DND-41 (cell line): ENCODE data around the gene IGSF23.
"Not testable (repeated sequence)": the region's sequence is repeated elsewhere in the genome, so short reads cannot be mapped to it uniquely, and the experiment has no call there.

Experiments
- ATAC-seq: fragments of 200-7000 bp; cut with Tn5 transposase; 3 replicates; pipeline ENCODE4 v1.9.1; 2021; ENCODE audit warnings: low read depth; ENCODE audit not compliant: insufficient read depth
- DNase-seq: peaks from one replicate; pipeline ENCODE4 v3.0.0-alpha.2; 2020
- H2AFZ ChIP-seq: 2 replicates; pipeline ENCODE4 v1.6.0; 2012; ENCODE audit warnings: low read depth, low read length
- H3K27ac ChIP-seq: 2 replicates; pipeline ENCODE4 v1.5.1; 2012; ENCODE audit warnings: low read length, inconsistent platforms
- H3K27me3 ChIP-seq: fragments of 200-600 bp; sonication (generic); 2 replicates; pipeline ENCODE4 v1.6.0; 2012; ENCODE audit warnings: low read length, mild to moderate bottlenecking, inconsistent platforms; ENCODE audit not compliant: insufficient read depth, poor library complexity
- H3K36me3 ChIP-seq: 2 replicates; pipeline ENCODE4 v1.5.1; 2012; ENCODE audit warnings: low read length, inconsistent platforms; ENCODE audit not compliant: insufficient read depth
- H3K4me1 ChIP-seq: 2 replicates; pipeline ENCODE4 v1.5.1; 2012; ENCODE audit warnings: mild to moderate bottlenecking, low read length; ENCODE audit not compliant: insufficient read depth
- H3K4me2 ChIP-seq: 2 replicates; pipeline ENCODE4 v1.6.0; 2012; ENCODE audit warnings: mild to moderate bottlenecking, moderate library complexity, low read length, inconsistent platforms; ENCODE audit not compliant: insufficient read depth
- H3K4me3 ChIP-seq, 2 experiments: fragments of 200-600 bp in 1 of 2; shearing (Covaris generic) in 1 of 2; 2 replicates each; pipeline ENCODE4 v1.5.1; 2012 to 2016; ENCODE audit warnings: inconsistent platforms in 2 of 2, low read length in 2 of 2, mild to moderate bottlenecking in 2 of 2, low read depth in 1 of 2, moderate library complexity in 1 of 2
- H3K79me2 ChIP-seq: 2 replicates; pipeline ENCODE4 v1.6.0; 2012; ENCODE audit warnings: low read length, inconsistent platforms; ENCODE audit not compliant: insufficient read depth
- H3K9ac ChIP-seq: 2 replicates; pipeline ENCODE4 v1.6.0; 2012; ENCODE audit warnings: low read depth, mild to moderate bottlenecking, inconsistent platforms, low read length, moderate library complexity
- H3K9me3 ChIP-seq: 2 replicates; pipeline ENCODE4 v1.5.1; 2012; ENCODE audit warnings: low read length, moderate library complexity, mild to moderate bottlenecking, inconsistent platforms; ENCODE audit not compliant: insufficient read depth, severe bottlenecking
- H4K20me1 ChIP-seq: 2 replicates; pipeline ENCODE4 v1.6.0; 2012; ENCODE audit warnings: low read length; ENCODE audit not compliant: insufficient read depth
- EZH2 ChIP-seq: IDR thresholded peaks from 3 replicates; pipeline ENCODE4 v1.6.1; 2012; ENCODE audit warnings: borderline replicate concordance, low read depth, mild to moderate bottlenecking, moderate library complexity, low read length, inconsistent platforms; ENCODE audit not compliant: severe bottlenecking
- TF ChIP-seq, protein P1 (sequence below): IDR thresholded peaks from 2 replicates; pipeline ENCODE4 v1.5.1; 2012; ENCODE audit warnings: borderline replicate concordance, low read length, moderate library complexity, mild to moderate bottlenecking; ENCODE audit not compliant: poor library complexity, severe bottlenecking; ENCODE audit errors: extremely low read depth

The IGSF23 gene

DNA sequence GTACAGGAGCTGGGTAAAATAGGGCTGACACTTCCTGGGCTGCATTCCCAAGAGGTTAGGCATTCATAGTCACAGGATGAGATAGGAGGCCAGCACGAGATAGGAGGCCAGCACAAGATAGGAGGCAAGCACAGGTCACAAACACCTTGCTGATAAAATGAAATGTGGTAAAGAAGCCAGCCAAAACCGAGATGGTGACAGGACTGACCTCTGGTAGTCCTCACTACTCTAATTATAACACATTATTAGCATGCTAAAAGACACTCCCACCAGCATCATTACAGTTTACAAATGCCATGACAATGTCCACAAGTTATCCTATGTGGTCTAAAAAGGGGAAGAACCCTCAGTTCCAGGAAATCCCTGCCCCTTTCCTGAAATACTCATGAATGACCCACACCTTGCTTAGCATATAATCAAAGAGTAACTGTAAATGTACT is 20.9 kb upstream of the IGSF23 start:
- H3K27me3 ChIP-seq, result no peaks in the 10 kb centered on the region
- no peak overlapping the region for H3K4me2 ChIP-seq
- no peaks in the 10 kb centered on the region for H3K9me3 ChIP-seq
- no peak overlapping the region for H2AFZ ChIP-seq
- no peak overlapping the region for H3K9ac ChIP-seq
- H3K36me3 ChIP-seq, result no peaks in the 10 kb centered on the region
- ATAC-seq (no peak), DNase-seq (no peak)
- H3K4me3 ChIP-seq, result no peak overlapping the region
- H3K27ac ChIP-seq, result no peak overlapping the region
- H3K79me2 ChIP-seq, result no peaks in the 10 kb centered on the region
- no peaks in the 10 kb centered on the region for H3K4me1 ChIP-seq
- H4K20me1 ChIP-seq, result no peaks in the 10 kb centered on the region
- TF ChIP-seq EZH2, result no peak
- TF ChIP-seq, protein P1, sequence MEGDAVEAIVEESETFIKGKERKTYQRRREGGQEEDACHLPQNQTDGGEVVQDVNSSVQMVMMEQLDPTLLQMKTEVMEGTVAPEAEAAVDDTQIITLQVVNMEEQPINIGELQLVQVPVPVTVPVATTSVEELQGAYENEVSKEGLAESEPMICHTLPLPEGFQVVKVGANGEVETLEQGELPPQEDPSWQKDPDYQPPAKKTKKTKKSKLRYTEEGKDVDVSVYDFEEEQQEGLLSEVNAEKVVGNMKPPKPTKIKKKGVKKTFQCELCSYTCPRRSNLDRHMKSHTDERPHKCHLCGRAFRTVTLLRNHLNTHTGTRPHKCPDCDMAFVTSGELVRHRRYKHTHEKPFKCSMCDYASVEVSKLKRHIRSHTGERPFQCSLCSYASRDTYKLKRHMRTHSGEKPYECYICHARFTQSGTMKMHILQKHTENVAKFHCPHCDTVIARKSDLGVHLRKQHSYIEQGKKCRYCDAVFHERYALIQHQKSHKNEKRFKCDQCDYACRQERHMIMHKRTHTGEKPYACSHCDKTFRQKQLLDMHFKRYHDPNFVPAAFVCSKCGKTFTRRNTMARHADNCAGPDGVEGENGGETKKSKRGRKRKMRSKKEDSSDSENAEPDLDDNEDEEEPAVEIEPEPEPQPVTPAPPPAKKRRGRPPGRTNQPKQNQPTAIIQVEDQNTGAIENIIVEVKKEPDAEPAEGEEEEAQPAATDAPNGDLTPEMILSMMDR, result no peak

DNA sequence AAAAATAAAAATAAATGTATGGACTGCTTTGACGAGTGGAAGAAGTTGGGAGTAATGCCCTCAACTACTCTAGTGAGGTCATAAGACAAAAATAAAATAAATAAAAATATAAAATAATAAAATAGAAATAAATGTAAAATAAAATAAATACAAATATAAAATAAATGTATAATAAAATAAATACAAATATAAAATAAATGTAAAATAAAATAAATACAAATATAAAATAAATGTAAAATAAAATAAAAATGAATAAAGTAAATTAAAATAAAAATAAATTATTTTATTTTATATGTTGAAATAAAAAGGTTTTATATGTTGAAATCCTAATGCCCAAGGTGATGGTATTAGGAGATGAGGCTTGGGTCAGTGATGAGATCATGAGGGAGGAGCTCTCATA is 20.1 kb upstream of the IGSF23 start:
- H3K4me1 ChIP-seq, result no peaks in the 10 kb centered on the region
- no peak overlapping the region for H2AFZ ChIP-seq
- H3K4me2 ChIP-seq, result no peak overlapping the region
- TF ChIP-seq EZH2, result no peak
- TF ChIP-seq, protein P1, result no peak
- no peak overlapping the region for H3K27ac ChIP-seq
- H3K27me3 ChIP-seq, result no peaks in the 10 kb centered on the region
- ATAC-seq (no peak), DNase-seq (no peak)
- H3K36me3 ChIP-seq, result no peaks in the 10 kb centered on the region
- no peak overlapping the region for H3K9ac ChIP-seq
- no peaks in the 10 kb centered on the region for H3K9me3 ChIP-seq
- H3K4me3 ChIP-seq, result no peak overlapping the region
- H4K20me1 ChIP-seq, result no peaks in the 10 kb centered on the region
- H3K79me2 ChIP-seq, result no peaks in the 10 kb centered on the region

DNA sequence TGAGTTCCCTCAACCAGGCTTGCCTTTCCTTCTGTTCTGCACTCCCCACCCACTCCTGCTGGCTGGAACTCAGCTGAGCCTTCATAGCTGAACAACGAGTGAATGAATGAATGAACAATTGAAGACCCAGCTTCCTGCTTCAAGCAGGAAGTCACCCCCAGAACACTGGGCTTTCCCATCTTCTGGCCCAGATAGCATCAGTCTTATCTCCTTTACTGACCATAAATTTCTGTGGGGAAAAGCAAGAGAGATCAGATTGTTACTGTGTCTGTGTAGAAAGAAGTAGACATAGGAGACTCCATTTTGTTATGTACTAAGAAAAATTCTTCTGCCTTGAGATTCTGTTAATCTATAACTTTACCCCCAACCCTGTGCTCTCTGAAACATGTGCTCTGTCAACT is 19.5 kb upstream of the IGSF23 start:
- not testable (repeated sequence) for H3K4me2 ChIP-seq, H4K20me1 ChIP-seq, H3K9me3 ChIP-seq, H3K4me3 ChIP-seq, DNase-seq, H3K79me2 ChIP-seq, H3K27ac ChIP-seq, H3K9ac ChIP-seq, ATAC-seq, H3K36me3 ChIP-seq, H3K27me3 ChIP-seq, H2AFZ ChIP-seq, H3K4me1 ChIP-seq

DNA sequence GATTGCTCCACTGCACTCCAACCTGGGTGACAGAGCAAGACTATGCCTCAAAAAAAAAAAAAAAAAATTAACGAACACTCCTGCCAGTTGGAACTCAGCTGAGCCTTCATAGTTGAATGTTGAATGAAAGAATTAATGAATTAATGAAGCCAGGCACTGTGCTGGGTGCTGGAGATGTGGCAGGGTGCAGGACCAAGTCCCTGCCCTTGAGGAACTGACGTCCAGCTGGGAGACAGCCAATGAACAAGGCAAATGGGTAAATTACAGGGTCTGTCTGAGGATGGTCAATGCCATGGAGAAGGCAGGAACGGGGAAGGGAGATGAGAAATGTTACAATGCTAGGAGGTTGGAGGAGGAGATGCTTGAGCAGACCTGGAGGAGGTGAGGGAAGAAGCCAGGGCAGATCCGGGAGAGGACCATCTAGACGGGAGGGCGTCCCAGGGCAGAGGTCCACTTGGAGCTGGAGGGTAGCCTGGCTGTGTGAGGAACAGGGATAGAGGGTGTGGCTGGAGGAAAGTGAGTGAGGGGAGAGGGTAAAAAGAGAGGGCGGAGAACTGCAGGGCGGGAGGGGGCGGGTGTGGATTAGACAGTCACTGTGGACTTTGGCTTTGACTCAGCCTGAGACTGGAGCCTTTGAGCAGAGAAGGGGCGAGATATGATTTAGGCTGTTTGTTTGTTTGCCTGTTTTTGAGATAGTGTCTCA is 16.8 kb upstream of the IGSF23 start:
- H3K27me3 ChIP-seq, result no peaks in the 10 kb centered on the region
- H3K4me1 ChIP-seq, result no peaks in the 10 kb centered on the region
- no peak overlapping the region for H3K4me3 ChIP-seq
- no peaks in the 10 kb centered on the region for H3K36me3 ChIP-seq
- no peaks in the 10 kb centered on the region for H3K79me2 ChIP-seq
- H3K4me2 ChIP-seq, result no peak overlapping the region
- H4K20me1 ChIP-seq, result no peaks in the 10 kb centered on the region
- H3K9me3 ChIP-seq, result no peaks in the 10 kb centered on the region
- H3K9ac ChIP-seq, result no peak overlapping the region
- ATAC-seq (no peak), DNase-seq (no peak)
- no peak overlapping the region for H3K27ac ChIP-seq
- TF ChIP-seq, protein P1, result no peak
- no peak for TF ChIP-seq EZH2
- H2AFZ ChIP-seq, result no peak overlapping the region
